ENCODE measurements around the gene ANAPC2.

ANAPC2 gene

DNA sequence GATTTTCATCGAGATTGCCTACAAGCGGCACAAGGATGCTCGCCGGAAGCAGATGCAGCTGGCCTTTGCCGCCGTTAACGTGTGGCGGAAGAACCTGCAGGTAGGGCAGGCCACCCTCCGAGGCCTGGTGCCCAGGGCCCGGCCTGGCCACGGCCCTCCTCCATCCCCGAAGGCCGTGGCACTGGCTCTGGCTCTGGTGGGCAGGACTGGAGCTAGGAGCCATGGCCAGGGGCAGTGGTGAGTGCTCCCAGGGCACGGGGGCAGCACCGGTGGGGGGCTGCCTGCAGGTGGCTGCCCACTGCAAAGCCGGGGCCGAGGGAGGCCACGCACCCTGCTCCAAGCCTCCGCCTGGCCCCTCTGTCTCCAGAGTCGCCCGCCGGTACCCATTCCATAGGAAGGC, 24.6 kb downstream of the ANAPC2 start:
- Mint-ChIP-seq H3K27ac (peak overlapping the region; percentile 83), H3K27me3 (peaks cover 59 to 77% of the 10 kb centered on the region in 2 donors), H3K4me1 (peaks cover 11 to 21% of the 10 kb centered on the region in 2 donors), H3K4me3 (peak overlapping the region in 1 of 2 donors; percentile 29), H3K36me3 (no peaks in the 10 kb centered on the region), H3K9me3 (no peaks in the 10 kb centered on the region)
- no peak for ATAC-seq (replicated peaks)
- DNase-seq = no peak

- Mint-ChIP-seq H3K4me3 (peak overlapping the region in 1 of 2 donors; percentile 29), H3K4me1 (peaks cover 11 to 19% of the 10 kb centered on the region in 2 donors), H3K27ac (peak overlapping the region; percentile 83), H3K27me3 (peaks cover 59 to 77% of the 10 kb centered on the region in 2 donors), H3K9me3 (no peaks in the 10 kb centered on the region), H3K36me3 (no peaks in the 10 kb centered on the region)
- DNase-seq (no peak), ATAC-seq (replicated peaks) (no peak)
Observed at GRCh38 chr9:137163365-137163715, 25.0 kb downstream of the ANAPC2 start.

DNA sequence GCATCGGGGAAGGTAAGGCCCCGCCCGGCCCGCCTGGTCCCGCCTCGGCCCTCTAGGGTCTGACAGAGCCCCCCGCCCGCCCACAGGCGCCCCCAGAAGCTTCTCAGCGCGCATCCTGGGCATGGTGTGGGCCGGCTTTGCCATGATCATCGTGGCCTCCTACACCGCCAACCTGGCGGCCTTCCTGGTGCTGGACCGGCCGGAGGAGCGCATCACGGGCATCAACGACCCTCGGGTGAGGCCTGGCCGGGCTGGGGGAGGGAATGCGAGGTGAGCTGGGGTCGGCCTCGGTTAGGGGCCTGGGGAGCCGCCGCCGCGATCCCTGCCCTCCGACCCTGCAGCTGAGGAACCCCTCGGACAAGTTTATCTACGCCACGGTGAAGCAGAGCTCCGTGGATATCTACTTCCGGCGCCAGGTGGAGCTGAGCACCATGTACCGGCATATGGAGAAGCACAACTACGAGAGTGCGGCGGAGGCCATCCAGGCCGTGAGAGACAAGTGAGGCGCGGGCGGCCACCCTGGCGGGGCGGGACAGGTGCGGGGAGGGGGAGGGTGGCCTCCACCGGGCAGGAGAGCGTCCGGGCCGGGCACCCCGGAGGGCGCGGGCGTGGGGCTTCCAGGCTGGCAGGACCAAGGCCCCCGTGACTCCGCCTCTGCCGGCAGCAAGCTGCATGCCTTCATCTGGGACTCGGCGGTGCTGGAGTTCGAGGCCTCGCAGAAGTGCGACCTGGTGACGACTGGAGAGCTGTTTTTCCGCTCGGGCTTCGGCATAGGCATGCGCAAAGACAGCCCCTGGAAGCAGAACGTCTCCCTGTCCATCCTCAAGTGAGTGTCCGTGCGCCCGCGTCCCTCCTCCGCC, 25.6 kb downstream of the ANAPC2 start:
- Mint-ChIP-seq H3K27me3 (peaks cover 65 to 78% of the 10 kb centered on the region in 2 donors), H3K4me3 (peak overlapping the region in 1 of 2 donors; percentile 39), H3K9me3 (no peaks in the 10 kb centered on the region), H3K36me3 (no peaks in the 10 kb centered on the region), H3K27ac (no peak overlapping the region), H3K4me1 (peaks cover 14 to 19% of the 10 kb centered on the region in 2 donors)
- DNase-seq = no peak
- no peak for ATAC-seq (replicated peaks)

GRCh38 chr9:137161558-137162486, 26.5 kb downstream of the ANAPC2 start:
- Mint-ChIP-seq H3K4me1 (peaks cover 18 to 24% of the 10 kb centered on the region in 2 donors), H3K27ac (no peak overlapping the region), H3K27me3 (peaks cover 71 to 85% of the 10 kb centered on the region in 2 donors), H3K36me3 (no peaks in the 10 kb centered on the region), H3K9me3 (no peaks in the 10 kb centered on the region), H3K4me3 (no peak overlapping the region)
- DNase-seq (no peak), ATAC-seq (replicated peaks) (no peak)

DNA sequence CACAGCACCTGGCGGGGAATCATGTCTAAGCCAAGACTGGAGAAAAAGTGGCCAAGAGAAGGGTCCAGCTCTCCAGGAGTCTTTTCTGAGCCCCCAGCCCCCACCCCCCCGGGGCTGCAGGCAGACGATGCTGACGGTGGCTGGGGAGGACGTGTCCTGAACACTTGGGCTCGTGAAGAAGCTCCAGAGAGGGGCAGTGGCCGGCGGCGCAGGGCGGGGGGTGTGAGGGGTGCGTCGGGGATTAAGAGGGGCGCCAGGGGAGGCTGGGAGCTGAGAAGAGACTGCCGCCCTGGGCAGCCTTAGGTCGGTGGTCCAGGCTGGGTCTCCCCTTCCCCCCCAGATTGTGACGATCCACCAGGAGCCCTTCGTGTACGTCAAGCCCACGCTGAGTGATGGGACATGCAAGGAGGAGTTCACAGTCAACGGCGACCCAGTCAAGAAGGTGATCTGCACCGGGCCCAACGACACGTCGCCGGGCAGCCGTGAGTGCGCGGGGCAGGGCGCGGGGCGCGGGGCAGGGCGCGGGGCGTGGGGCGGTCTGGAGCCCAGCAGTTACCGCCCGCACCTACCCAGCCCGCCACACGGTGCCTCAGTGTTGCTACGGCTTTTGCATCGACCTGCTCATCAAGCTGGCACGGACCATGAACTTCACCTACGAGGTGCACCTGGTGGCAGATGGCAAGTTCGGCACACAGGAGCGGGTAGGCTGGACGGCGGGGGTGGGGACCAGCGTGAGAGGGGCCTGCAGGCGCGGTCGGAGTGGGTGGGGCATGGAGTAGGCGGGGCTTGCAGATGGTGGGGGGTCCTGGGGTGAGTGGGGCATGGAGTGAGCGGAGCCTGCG, 27.4 kb downstream of the ANAPC2 start:
- DNase-seq (no peak), ATAC-seq (replicated peaks) (no peak)
- H3K9me3 Mint-ChIP-seq = no peaks in the 10 kb centered on the region
- H3K4me1 Mint-ChIP-seq = peaks cover 19 to 20% of the 10 kb centered on the region in 2 donors
- H3K27ac Mint-ChIP-seq = peak overlapping the region; percentile 42
- H3K27me3 Mint-ChIP-seq = peaks cover 66 to 84% of the 10 kb centered on the region in 2 donors
- no peaks in the 10 kb centered on the region for H3K36me3 Mint-ChIP-seq
- no peak overlapping the region for H3K4me3 Mint-ChIP-seq

GRCh38 chr9:137160054-137160425, 28.3 kb downstream of the ANAPC2 start:
- H3K36me3 Mint-ChIP-seq = no peaks in the 10 kb centered on the region
- DNase-seq (no peak), ATAC-seq (replicated peaks) (no peak)
- peaks cover 65 to 84% of the 10 kb centered on the region in 2 donors for H3K27me3 Mint-ChIP-seq
- H3K9me3 Mint-ChIP-seq = no peaks in the 10 kb centered on the region
- peak overlapping the region; percentile 14 for H3K27ac Mint-ChIP-seq
- peaks cover 19 to 20% of the 10 kb centered on the region in 2 donors for H3K4me1 Mint-ChIP-seq
- no peak overlapping the region for H3K4me3 Mint-ChIP-seq

- ATAC-seq (replicated peaks) = peak in 1 of 2 donors; percentile 13
- peak overlapping the region; percentile 14 for H3K27ac Mint-ChIP-seq
- no peaks in the 10 kb centered on the region for H3K9me3 Mint-ChIP-seq
- H3K36me3 Mint-ChIP-seq = no peaks in the 10 kb centered on the region
- DNase-seq = no peak
- peaks cover 66 to 83% of the 10 kb centered on the region in 2 donors for H3K27me3 Mint-ChIP-seq
- no peak overlapping the region for H3K4me3 Mint-ChIP-seq
- H3K4me1 Mint-ChIP-seq = peaks cover 19 to 20% of the 10 kb centered on the region in 2 donors
Observed at GRCh38 chr9:137159105-137160053, 29.0 kb downstream of the ANAPC2 start.

DNA sequence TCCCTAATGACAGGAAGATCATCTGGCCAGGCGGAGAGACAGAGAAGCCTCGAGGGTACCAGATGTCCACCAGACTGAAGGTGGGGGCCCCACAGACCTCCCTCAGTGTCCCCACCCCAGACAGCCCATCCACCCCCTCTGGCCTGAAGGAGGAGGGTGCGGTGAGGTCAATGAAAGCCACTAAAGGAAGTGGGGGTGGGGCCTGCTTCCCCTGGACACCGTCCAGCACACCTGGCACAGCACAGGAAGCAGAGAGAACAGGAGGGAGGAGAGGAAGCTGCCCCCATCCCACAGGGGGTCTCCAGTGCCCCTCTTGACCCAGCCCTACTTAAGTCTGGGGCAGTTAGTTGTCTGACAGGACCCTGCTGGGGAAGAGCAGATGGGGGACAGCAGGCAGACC, 29.7 kb downstream of the ANAPC2 start:
- DNase-seq (no peak), ATAC-seq (replicated peaks) (no peak)
- peaks cover 61 to 77% of the 10 kb centered on the region in 2 donors for H3K27me3 Mint-ChIP-seq
- H3K36me3 Mint-ChIP-seq = no peaks in the 10 kb centered on the region
- no peak overlapping the region for H3K4me3 Mint-ChIP-seq
- peaks cover 19 to 20% of the 10 kb centered on the region in 2 donors for H3K4me1 Mint-ChIP-seq
- H3K27ac Mint-ChIP-seq = no peak overlapping the region
- H3K9me3 Mint-ChIP-seq = no peaks in the 10 kb centered on the region

- peaks cover 55 to 70% of the 10 kb centered on the region in 2 donors for H3K27me3 Mint-ChIP-seq
- ATAC-seq (replicated peaks) (no peak), DNase-seq (no peak)
- H3K9me3 Mint-ChIP-seq = no peaks in the 10 kb centered on the region
- no peak overlapping the region for H3K27ac Mint-ChIP-seq
- peaks cover 18 to 19% of the 10 kb centered on the region in 2 donors for H3K4me1 Mint-ChIP-seq
- H3K36me3 Mint-ChIP-seq = no peaks in the 10 kb centered on the region
- no peak overlapping the region for H3K4me3 Mint-ChIP-seq
Observed at GRCh38 chr9:137157618-137158415, 30.5 kb downstream of the ANAPC2 start.

- peak overlapping the region; percentile 56 for H3K27ac Mint-ChIP-seq
- peaks cover 52 to 67% of the 10 kb centered on the region in 2 donors for H3K27me3 Mint-ChIP-seq
- ATAC-seq (replicated peaks) (peak; percentile 63 to 68), DNase-seq (peak; percentile 45)
- no peaks in the 10 kb centered on the region for H3K9me3 Mint-ChIP-seq
- no peaks in the 10 kb centered on the region for H3K36me3 Mint-ChIP-seq
- H3K4me3 Mint-ChIP-seq = peak overlapping the region; percentile 53 to 68
- peaks cover 18 to 21% of the 10 kb centered on the region in 2 donors for H3K4me1 Mint-ChIP-seq
Observed at GRCh38 chr9:137156567-137157375, 31.6 kb downstream of the ANAPC2 start.

GRCh38 chr9:137152844-137153405, 35.4 kb downstream of the ANAPC2 start:
- ATAC-seq (replicated peaks) (no peak), DNase-seq (no peak)
- Mint-ChIP-seq H3K36me3 (no peaks in the 10 kb centered on the region), H3K4me3 (no peak overlapping the region), H3K4me1 (peaks cover 12 to 30% of the 10 kb centered on the region in 2 donors), H3K27ac (no peak overlapping the region), H3K27me3 (peaks cover 27 to 34% of the 10 kb centered on the region in 2 donors), H3K9me3 (no peaks in the 10 kb centered on the region)
